Body of pancreas (tissue), 4 donors: ENCODE measurements around the gene DCANP1. TPM values are rescaled to one million over a fixed set of nuclear protein-coding genes. Genes with fewer than 3 reads are reported as not detected.
"Not testable (repeated sequence)": the region's sequence is repeated elsewhere in the genome, so short reads cannot be mapped to it uniquely, and the experiment has no call there.

Experiments used
- ATAC-seq: fragments of 150-250 bp; one replicate; pipeline ENCODE4 v1.9.1; 2016
- DNase-seq, 4 donors: peaks; one replicate each; pipeline ENCODE4 v3.0.0-alpha.2; 2019
- H3K27ac ChIP-seq, 4 donors: fragments of 200-600 bp; sonication (generic); 1 replicate in 3 of 4; 2 replicates in 1 of 4; pipeline versions ENCODE4 v1.5.1 to v1.6.1; 2016 to 2019; ENCODE audit warnings: mild to moderate bottlenecking in 1 of 4, mixed read lengths in 1 of 4, moderate library complexity in 1 of 4
- H3K27me3 ChIP-seq, 2 donors: fragments of 200-600 bp; sonication (generic); one replicate each; pipeline ENCODE4 v1.6.0; 2016; ENCODE audit warnings: mild to moderate bottlenecking in 1 of 2
- H3K36me3 ChIP-seq, 2 donors: fragments of 200-600 bp; sonication (generic); replicated peaks in 1 of 2; 2 replicates each; pipeline ENCODE4 v1.5.1; 2016; ENCODE audit warnings: low read depth in 2 of 2; ENCODE audit not compliant: insufficient read depth in 1 of 2
- H3K4me1 ChIP-seq: fragments of 200-600 bp; sonication (generic); one replicate; pipeline ENCODE4 v1.6.0; 2016
- H3K4me3 ChIP-seq, 2 donors: fragments of 200-600 bp; sonication (generic); 1 replicate in 1 of 2; 2 replicates in 1 of 2; pipeline ENCODE4 v1.5.1; 2016 to 2019
- H3K9me3 ChIP-seq, 3 donors: fragments of 200-600 bp; sonication (generic); 1 replicate in 2 of 3; 2 replicates in 1 of 3; pipeline ENCODE4 v1.5.1; 2016
- CTCF ChIP-seq, 7 experiments: fragments of 450-650 bp in 4 of 7; fragments of 200-600 bp in 3 of 7; sonication (generic) in 3 of 7; IDR thresholded peaks; one replicate each; pipeline ENCODE4 v1.5.1; 2016 to 2019; ENCODE audit warnings: antibody characterized with exemption in 7 of 7
- POLR2A ChIP-seq, 3 donors: fragments of 450-650 bp; IDR thresholded peaks; one replicate each; pipeline ENCODE4 v1.6.1; 2016; ENCODE audit warnings: antibody characterized with exemption in 3 of 3, mild to moderate bottlenecking in 2 of 3
- WGBS, 2 donors: methylation state at CpG; one replicate each; pipeline ENCODE4 v1.1.5; 2017; 5-methylcytosine and 5-hydroxymethylcytosine counted together
- intact Hi-C: fragments of 100-400 bp; cut with DNase I; formaldehyde crosslinking; loops from one replicate; pipeline ENCODE4 v1.15.1; 2023
- total RNA-seq, 2 donors: library from RNA; depleted of rRNA; stranded (reverse); fragments of >200 nt; gene quantifications; one replicate each; pipeline ENCODE4 v1.1.0, GENCODE V29; 2016

The DCANP1 gene
- under 1 TPM in 1 of 2 donors, not detected in 1; under 0.01 TPM for total RNA-seq

GRCh38 chr5:135447298-135447929 is at the start of gene DCANP1:
TSS of gene DCANP1 (minus strand) at chr5:135447348. CDS start at chr5:135447108, 240 bp downstream.
- TF ChIP-seq POLR2A (IDR thresholded peaks at IDR 0.05) (no peak), CTCF (IDR thresholded peaks at IDR 0.05) (no peak)
- no peaks in the 10 kb centered on the region for H3K9me3 ChIP-seq
- no peak within 1 kb of the TSS for H3K27ac ChIP-seq
- H3K4me1 ChIP-seq = no peaks in the 10 kb centered on the region
- intact Hi-C loops = no loop called here
- ATAC-seq (no peak), DNase-seq (no peak)
- no peaks in the 10 kb centered on the region for H3K27me3 ChIP-seq
- no peak within 1 kb of the TSS for H3K4me3 ChIP-seq
- no peaks in the 10 kb centered on the region for H3K36me3 ChIP-seq
- WGBS, 2 donors = 70 to 72% methylated on average over 5 of the region's 5 CpGs

GRCh38 chr5:135495531-135495930 is 48.4 kb upstream of the DCANP1 start:
- not testable (repeated sequence) for ATAC-seq, H3K27me3 ChIP-seq
- 57 to 58% methylated on average over 4 of the region's 4 CpGs for WGBS, 2 donors

GRCh38 chr5:135494196-135494595 is 47.0 kb upstream of the DCANP1 start:
- Histone ChIP-seq H3K4me3 (no peak overlapping the region), H3K36me3 (no peaks in the 10 kb centered on the region), H3K9me3 (no peaks in the 10 kb centered on the region), H3K27me3 (peaks cover 0 to 5% of the 10 kb centered on the region in 2 donors), H3K4me1 (peaks cover 15% of the 10 kb centered on the region), H3K27ac (no peak overlapping the region)
- ATAC-seq (no peak), DNase-seq (no peak)
- TF ChIP-seq POLR2A (IDR thresholded peaks at IDR 0.05) (no peak), CTCF (IDR thresholded peaks at IDR 0.05) (no peak)
- 52 to 53% methylated on average over 5 of the region's 5 CpGs for whole genome bisulfite sequencing, 2 donors
- intact Hi-C loops = no loop called here

More at GRCh38 chr5:135495531-135495930, 48.4 kb upstream of the DCANP1 start:
- H3K4me3 ChIP-seq, H3K4me1 ChIP-seq, DNase-seq, H3K36me3 ChIP-seq, intact Hi-C loops, H3K9me3 ChIP-seq, H3K27ac ChIP-seq: not testable (repeated sequence)

GRCh38 chr5:135493406-135494180 is 46.4 kb upstream of the DCANP1 start:
- Histone ChIP-seq H3K9me3 (no peaks in the 10 kb centered on the region), H3K36me3 (no peaks in the 10 kb centered on the region), H3K27me3 (peaks cover 0 to 5% of the 10 kb centered on the region in 2 donors), H3K27ac (no peak overlapping the region), H3K4me1 (peaks cover 21% of the 10 kb centered on the region), H3K4me3 (no peak overlapping the region)
- no peak for ATAC-seq
- intact Hi-C loops = no loop called here
- no peak for TF ChIP-seq POLR2A (IDR thresholded peaks at IDR 0.05)
- no peak for TF ChIP-seq CTCF (IDR thresholded peaks at IDR 0.05)
- no peak for DNase-seq
- WGBS, 2 donors = 60 to 74% methylated on average over 8 of the region's 8 CpGs

- no peak for ATAC-seq
- TF ChIP-seq CTCF (IDR thresholded peaks at IDR 0.05) (no peak), POLR2A (IDR thresholded peaks at IDR 0.05) (no peak)
- Histone ChIP-seq H3K36me3 (no peaks in the 10 kb centered on the region), H3K4me1 (peaks cover 22% of the 10 kb centered on the region), H3K9me3 (no peaks in the 10 kb centered on the region), H3K27me3 (peaks cover 0 to 5% of the 10 kb centered on the region in 2 donors), H3K27ac (no peak overlapping the region), H3K4me3 (no peak overlapping the region)
- 33 to 43% methylated on average over 3 of the region's 3 CpGs for WGBS, 2 donors
- intact Hi-C loops = no loop called here
- no peak for DNase-seq
These were observed 45.1 kb upstream of the DCANP1 start for GRCh38 chr5:135492319-135492626.
